Activated CD8-positive, alpha-beta memory T cell treated with anti-CD3 and anti-CD28 coated beads, Interleukin-2, amount 10 ng/mL, durations not matched to agents 7 days and 5 days (primary cell): ENCODE measurements around the gene NAB2. TPM values are rescaled to one million over a fixed set of nuclear protein-coding genes. Genes with fewer than 3 reads are reported as not detected.
A peak's percentile ranks its signal among the peaks of the same experiment; 100 is the strongest.
"Not testable (repeated sequence)": the region's sequence is repeated elsewhere in the genome, so short reads cannot be mapped to it uniquely, and the experiment has no call there.

ENCODE experiments used
- ATAC-seq: fragments of 150-1000 bp; cut with Tn5 transposase; one replicate; pipeline ENCODE4 v1.10.0; 2021; ENCODE audit warnings: moderate library complexity
- CTCF ChIA-PET: fragments of 350-600 bp; sonication (Branson Sonifier 250); formaldehyde crosslinking; loops from one replicate; lab custom pipeline; 2021; ENCODE audit warnings: antibody characterized with exemption; lab: Charles Lee
- DNase-seq: peaks from one replicate; pipeline ENCODE4 v3.0.0-alpha.2; 2020
- H3K27ac Mint-ChIP-seq: one replicate; pipeline ENCODE4 v1.8.0; 2021; ENCODE audit warnings: mild to moderate bottlenecking, mixed read lengths
- H3K27me3 Mint-ChIP-seq: one replicate; pipeline ENCODE4 v1.8.0; 2021; ENCODE audit warnings: mixed read lengths
- H3K36me3 Mint-ChIP-seq: one replicate; pipeline ENCODE4 v1.8.0; 2021; ENCODE audit warnings: mild to moderate bottlenecking, mixed read lengths
- H3K4me1 Mint-ChIP-seq: one replicate; pipeline ENCODE4 v1.8.0; 2021; ENCODE audit warnings: mixed read lengths
- H3K4me3 Mint-ChIP-seq: one replicate; pipeline ENCODE4 v1.8.0; 2021; ENCODE audit warnings: mild to moderate bottlenecking, moderate library complexity, mixed read lengths
- H3K9me3 Mint-ChIP-seq: one replicate; pipeline ENCODE4 v1.8.0; 2022; ENCODE audit warnings: low read depth, mixed read lengths
- total RNA-seq, 2 experiments: library from RNA; stranded (reverse); gene quantifications; one replicate each; pipeline ENCODE4 v1.2.3, GENCODE V29; 2021

Gene NAB2
- total RNA-seq, 2 experiments from 2014 or later = 10.0 to 31.1 TPM

DNA sequence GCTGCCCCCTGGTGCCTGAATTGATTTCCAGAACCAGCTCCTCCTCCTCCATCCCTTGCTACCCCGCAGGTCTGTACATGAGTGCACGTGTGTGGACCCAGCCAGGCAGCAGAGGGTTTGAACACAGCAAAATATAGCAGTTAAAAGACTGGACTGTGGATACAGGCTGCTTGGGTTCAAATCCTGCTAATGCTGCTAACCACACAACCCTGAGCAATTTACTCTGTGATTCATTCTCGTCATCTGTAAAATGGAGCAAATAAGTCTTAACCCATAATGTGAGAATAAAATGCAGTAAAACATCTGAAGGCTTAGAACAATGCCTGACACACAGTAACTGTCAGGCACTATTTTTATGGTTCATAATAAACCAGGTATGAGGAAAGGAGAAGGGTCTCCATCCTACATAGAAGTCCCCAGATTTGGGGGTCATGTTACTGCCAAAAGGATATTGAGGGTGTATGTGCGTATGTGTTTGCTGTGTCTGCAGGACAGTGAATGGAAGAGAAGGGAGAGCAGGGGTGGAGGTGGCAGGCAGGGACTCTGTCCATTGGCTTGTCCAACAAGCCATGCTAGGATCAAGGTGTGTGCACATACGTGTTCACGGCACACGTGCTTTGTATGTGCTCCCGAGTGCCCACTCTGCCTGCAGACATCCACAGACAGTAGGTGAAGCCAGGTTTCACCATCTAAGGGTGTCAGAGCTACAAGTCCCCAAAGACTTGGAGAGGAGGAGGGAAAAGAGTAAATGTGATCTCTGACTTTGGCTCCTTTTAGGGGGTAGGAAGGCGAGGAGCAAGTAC, 23.8 kb downstream of the NAB2 start:
- peak overlapping the region; percentile 96 for H3K27ac Mint-ChIP-seq
- H3K4me1 Mint-ChIP-seq = peaks cover 29% of the 10 kb centered on the region
- H3K9me3 Mint-ChIP-seq = no peaks in the 10 kb centered on the region
- ATAC-seq (no peak), DNase-seq (no peak)
- peak overlapping the region; percentile 95 for H3K4me3 Mint-ChIP-seq
- H3K27me3 Mint-ChIP-seq = peaks cover 7% of the 10 kb centered on the region
- CTCF ChIA-PET = interaction anchor here (0.8 to 9.6 kb wide), 37 partner anchors 8 to 539 kb away, joined by 3 to 263 read pairs (median 8); partner anchors contain the start of genes LRP1, MYO1A, NAB2 and NEMP1
- H3K36me3 Mint-ChIP-seq = peaks cover 4% of the 10 kb centered on the region

GRCh38 chr12:57116580-57117281, 27.8 kb downstream of the NAB2 start:
- Mint-ChIP-seq H3K9me3 (no peaks in the 10 kb centered on the region), H3K4me1 (peaks cover 18% of the 10 kb centered on the region), H3K4me3 (no peak overlapping the region), H3K27me3 (peaks cover 7% of the 10 kb centered on the region), H3K36me3 (no peaks in the 10 kb centered on the region), H3K27ac (no peak overlapping the region)
- CTCF ChIA-PET = interaction anchor here (0.8 to 3.6 kb wide), 4 partner anchors 8 to 66 kb away, joined by 3 to 20 read pairs (median 6); no protein-coding TSS in a partner anchor
- ATAC-seq (no peak), DNase-seq (no peak)

DNA sequence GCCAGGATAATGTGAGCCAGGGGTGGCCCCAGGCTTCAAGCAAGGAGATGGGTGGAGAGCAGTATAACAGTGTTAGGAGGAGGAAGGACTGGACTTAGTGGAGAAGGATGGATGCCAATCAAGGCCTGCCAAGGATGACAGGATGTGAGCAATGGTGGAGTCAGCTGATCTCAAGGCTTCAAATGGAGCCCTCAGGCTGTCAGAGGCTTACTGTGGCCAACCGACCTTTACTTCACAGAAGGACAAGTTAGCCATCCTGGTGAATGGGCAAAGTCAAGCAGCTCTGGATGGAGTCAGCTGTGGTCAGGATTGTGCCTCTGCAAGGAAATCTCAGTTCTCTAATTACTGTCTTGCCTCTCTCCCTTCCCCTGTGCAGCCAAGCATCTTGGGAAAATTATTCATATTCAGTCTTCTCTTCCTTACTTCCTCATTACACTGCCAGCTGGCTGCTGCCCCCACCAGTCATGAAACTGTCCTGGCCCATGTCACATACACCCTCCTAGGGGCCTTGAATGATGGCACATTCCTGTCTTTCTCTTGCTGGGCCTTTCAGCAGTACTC, 29.9 kb downstream of the NAB2 start:
- Mint-ChIP-seq H3K27me3 (peaks cover 13% of the 10 kb centered on the region), H3K9me3 (peaks cover 4% of the 10 kb centered on the region), H3K36me3 (peaks cover 3% of the 10 kb centered on the region), H3K4me1 (peaks cover 8% of the 10 kb centered on the region), H3K4me3 (no peak overlapping the region), H3K27ac (no peak overlapping the region)
- ATAC-seq (no peak), DNase-seq (no peak)
- CTCF ChIA-PET = interaction anchor here (1.7 kb wide), 1 partner anchor 57 kb away, joined by 5 read pairs; no protein-coding TSS in a partner anchor

GRCh38 chr12:57119294-57120085, 30.6 kb downstream of the NAB2 start:
- Mint-ChIP-seq H3K4me1 (peaks cover 10% of the 10 kb centered on the region), H3K4me3 (no peak overlapping the region), H3K27ac (no peak overlapping the region), H3K27me3 (peaks cover 19% of the 10 kb centered on the region), H3K36me3 (peaks cover 5% of the 10 kb centered on the region), H3K9me3 (peaks cover 8% of the 10 kb centered on the region)
- DNase-seq = no peak
- no peak for ATAC-seq
- CTCF ChIA-PET = interaction anchor here (1.1 to 3.0 kb wide), 3 partner anchors 8 to 56 kb away, joined by 3 to 22 read pairs (median 5); partner anchors contain the start of gene STAT6

- H3K9me3 Mint-ChIP-seq, H3K4me3 Mint-ChIP-seq, H3K36me3 Mint-ChIP-seq, ATAC-seq, DNase-seq, H3K27ac Mint-ChIP-seq: not testable (repeated sequence)
- CTCF ChIA-PET = interaction anchor here (1.0 to 3.0 kb wide), 5 partner anchors 9 to 61 kb away, joined by 3 to 22 read pairs (median 4); partner anchors contain the start of gene STAT6
- H3K4me1 Mint-ChIP-seq = peaks cover 10% of the 10 kb centered on the region
- peaks cover 27% of the 10 kb centered on the region for H3K27me3 Mint-ChIP-seq
Measured at GRCh38 chr12:57120718-57121117, 31.8 kb downstream of the NAB2 start.

DNA sequence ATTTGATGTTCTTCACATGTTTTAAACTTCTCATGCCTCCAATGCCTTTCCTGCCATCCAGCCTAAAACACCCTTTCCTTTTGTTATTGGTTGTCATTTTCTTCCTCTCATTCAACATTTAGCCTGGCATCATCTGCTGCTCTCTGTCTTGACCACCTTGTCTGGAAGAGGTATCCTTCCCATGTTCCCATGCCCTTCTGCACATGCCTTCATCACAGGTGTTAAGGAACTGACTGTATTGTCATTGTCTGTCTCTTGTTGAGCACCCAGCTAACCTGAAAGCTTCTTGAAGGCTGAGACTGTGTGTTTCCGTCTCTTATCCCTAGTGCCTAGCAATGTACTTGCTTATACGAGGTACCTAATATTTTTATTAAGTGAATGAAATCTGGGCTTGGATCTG, 34.9 kb downstream of the NAB2 start:
- no peak overlapping the region for H3K4me3 Mint-ChIP-seq
- peaks cover 5% of the 10 kb centered on the region for H3K36me3 Mint-ChIP-seq
- no peak overlapping the region for H3K27ac Mint-ChIP-seq
- CTCF ChIA-PET = interaction anchor here (0.7 to 7.8 kb wide), 32 partner anchors 13 to 391 kb away, joined by 3 to 88 read pairs (median 5); partner anchors contain the start of genes NAB2, SHMT2, STAT6 and ZBTB39
- peaks cover 8% of the 10 kb centered on the region for H3K9me3 Mint-ChIP-seq
- H3K4me1 Mint-ChIP-seq = peaks cover 12% of the 10 kb centered on the region
- ATAC-seq = no peak
- DNase-seq = no peak
- peaks cover 34% of the 10 kb centered on the region for H3K27me3 Mint-ChIP-seq

DNA sequence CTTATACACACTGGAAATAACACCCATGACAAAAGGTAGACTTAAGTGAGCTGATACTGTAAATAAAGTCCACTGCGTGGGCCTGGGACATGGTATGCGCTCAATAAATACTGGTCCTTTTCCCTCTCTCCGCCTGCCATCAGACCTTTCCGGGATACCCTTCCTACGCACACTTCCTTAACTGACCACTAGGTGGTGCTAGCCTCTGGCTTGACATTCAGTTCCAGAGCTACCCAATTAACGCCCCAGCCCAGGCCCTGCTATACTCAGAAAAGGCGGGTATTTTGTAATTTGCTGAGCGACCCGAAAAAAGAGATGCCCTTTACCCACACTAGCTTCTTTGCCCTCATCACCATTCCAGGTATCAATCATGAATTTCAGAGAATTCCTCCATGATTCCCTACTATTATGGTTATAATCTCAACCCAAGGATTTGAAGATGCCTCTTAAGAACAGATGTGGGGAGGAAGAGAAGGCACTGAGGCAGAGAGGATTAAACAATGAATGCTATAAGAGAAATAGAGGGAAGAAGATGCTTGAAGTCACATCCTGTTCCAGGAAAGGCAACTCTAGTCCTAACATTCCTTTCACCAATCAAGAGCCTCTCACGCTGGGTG, 35.5 kb downstream of the NAB2 start:
- Mint-ChIP-seq H3K9me3 (peaks cover 8% of the 10 kb centered on the region), H3K27ac (no peak overlapping the region), H3K4me1 (peaks cover 8% of the 10 kb centered on the region), H3K4me3 (no peak overlapping the region), H3K36me3 (peaks cover 5% of the 10 kb centered on the region), H3K27me3 (peaks cover 34% of the 10 kb centered on the region)
- CTCF ChIA-PET = interaction anchor here (0.6 to 7.8 kb wide), 40 partner anchors 8 to 392 kb away, joined by 3 to 88 read pairs (median 5); partner anchors contain the start of genes NAB2, NEMP1, SHMT2 and STAT6
- ATAC-seq = peak; percentile 74
- DNase-seq = peak; percentile 83

DNA sequence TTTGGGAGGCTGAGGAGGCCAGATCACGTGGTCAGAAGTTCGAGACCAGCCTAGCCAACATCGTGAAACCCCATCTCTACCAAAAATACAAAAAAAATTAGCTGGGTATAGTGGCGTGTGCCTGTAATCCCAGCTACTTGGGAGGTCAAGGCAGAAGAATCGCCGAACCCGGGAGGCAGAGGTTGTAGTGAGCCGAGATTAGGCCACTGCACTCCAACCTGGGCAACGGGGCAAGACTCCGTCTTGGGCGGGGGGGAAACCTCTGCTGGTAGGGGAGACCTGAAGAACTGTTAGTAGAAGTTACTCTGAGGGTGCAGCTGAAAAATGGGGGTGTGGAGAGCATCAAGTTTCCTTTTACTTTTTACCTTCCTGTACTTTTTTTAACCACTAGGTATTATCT, 37.1 kb downstream of the NAB2 start:
- peaks cover 4% of the 10 kb centered on the region for H3K4me1 Mint-ChIP-seq
- ATAC-seq = no peak
- CTCF ChIA-PET = interaction anchor here (0.6 to 7.8 kb wide), 9 partner anchors 10 to 324 kb away, joined by 3 to 88 read pairs (median 6); partner anchors contain the start of gene STAT6
- H3K4me3 Mint-ChIP-seq = no peak overlapping the region
- H3K9me3 Mint-ChIP-seq = peaks cover 8% of the 10 kb centered on the region
- peaks cover 5% of the 10 kb centered on the region for H3K36me3 Mint-ChIP-seq
- no peak for DNase-seq
- H3K27me3 Mint-ChIP-seq = peaks cover 50% of the 10 kb centered on the region
- H3K27ac Mint-ChIP-seq = no peak overlapping the region

GRCh38 chr12:57126561-57126960, 37.6 kb downstream of the NAB2 start:
- Mint-ChIP-seq H3K9me3 (peaks cover 8% of the 10 kb centered on the region), H3K27ac (no peak overlapping the region), H3K27me3 (peaks cover 55% of the 10 kb centered on the region), H3K36me3 (peaks cover 5% of the 10 kb centered on the region), H3K4me3 (no peak overlapping the region), H3K4me1 (peaks cover 4% of the 10 kb centered on the region)
- CTCF ChIA-PET = interaction anchor here (1.1 to 7.8 kb wide), 7 partner anchors 10 to 114 kb away, joined by 3 to 88 read pairs (median 31); partner anchors contain the start of gene STAT6
- no peak for DNase-seq
- ATAC-seq = no peak

GRCh38 chr12:57127101-57127725, 38.3 kb downstream of the NAB2 start:
- H3K4me3 Mint-ChIP-seq = peak overlapping the region; percentile 64
- H3K27ac Mint-ChIP-seq = no peak overlapping the region

GRCh38 chr12:57127726-57128518, 39.0 kb downstream of the NAB2 start, which contains the start of gene LRP1:
Gene LRP1, plus strand, starts transcription at chr12:57128483. Its CDS starts 482 bp downstream, at chr12:57128965.
- peaks cover 5% of the 10 kb centered on the region for H3K36me3 Mint-ChIP-seq
- H3K4me3 Mint-ChIP-seq = peak within 1 kb of the TSS; percentile 64
- H3K4me1 Mint-ChIP-seq = peaks cover 4% of the 10 kb centered on the region
- H3K27ac Mint-ChIP-seq = no peak within 1 kb of the TSS
- H3K27me3 Mint-ChIP-seq = peaks cover 63% of the 10 kb centered on the region
- DNase-seq (peak; percentile 69), ATAC-seq (peak; percentile 59)
- CTCF ChIA-PET = interaction anchor here (0.7 to 7.8 kb wide), 10 partner anchors 17 to 160 kb away, joined by 3 to 88 read pairs (median 6); partner anchors contain the start of gene STAT6
- peaks cover 8% of the 10 kb centered on the region for H3K9me3 Mint-ChIP-seq

More at GRCh38 chr12:57127101-57127725, 38.3 kb downstream of the NAB2 start:
- peaks cover 5% of the 10 kb centered on the region for H3K36me3 Mint-ChIP-seq
- ATAC-seq (peak; percentile 21), DNase-seq (peak; percentile 55)
- H3K27me3 Mint-ChIP-seq = peaks cover 59% of the 10 kb centered on the region
- CTCF ChIA-PET = interaction anchor here (0.9 to 7.8 kb wide), 10 partner anchors 11 to 160 kb away, joined by 3 to 88 read pairs (median 4); partner anchors contain the start of gene STAT6
- peaks cover 4% of the 10 kb centered on the region for H3K4me1 Mint-ChIP-seq
- peaks cover 8% of the 10 kb centered on the region for H3K9me3 Mint-ChIP-seq
